NCI-H2107 treated with DMSO at 0.1 percent for 48 hours (cell line): ENCODE measurements around the gene TMA7.

Experiments
- DNase-seq: peaks from one replicate; lab custom pipeline; 2025; ENCODE audit not compliant: unreplicated experiment; lab: John Stamatoyannopoulos, UW

The TMA7 gene

GRCh38 chr3:48422681-48423080 is 17.4 kb upstream of the TMA7 start:
- DNase-seq: no peak

GRCh38 chr3:48423241-48423882 is 16.7 kb upstream of the TMA7 start:
- no peak for DNase-seq

GRCh38 chr3:48423883-48424695 is 16.0 kb upstream of the TMA7 start:
- no peak for DNase-seq

GRCh38 chr3:48425281-48425812 is 14.7 kb upstream of the TMA7 start:
- no peak for DNase-seq

- no peak for DNase-seq
Observed at GRCh38 chr3:48426401-48426909, 13.6 kb upstream of the TMA7 start.

DNA sequence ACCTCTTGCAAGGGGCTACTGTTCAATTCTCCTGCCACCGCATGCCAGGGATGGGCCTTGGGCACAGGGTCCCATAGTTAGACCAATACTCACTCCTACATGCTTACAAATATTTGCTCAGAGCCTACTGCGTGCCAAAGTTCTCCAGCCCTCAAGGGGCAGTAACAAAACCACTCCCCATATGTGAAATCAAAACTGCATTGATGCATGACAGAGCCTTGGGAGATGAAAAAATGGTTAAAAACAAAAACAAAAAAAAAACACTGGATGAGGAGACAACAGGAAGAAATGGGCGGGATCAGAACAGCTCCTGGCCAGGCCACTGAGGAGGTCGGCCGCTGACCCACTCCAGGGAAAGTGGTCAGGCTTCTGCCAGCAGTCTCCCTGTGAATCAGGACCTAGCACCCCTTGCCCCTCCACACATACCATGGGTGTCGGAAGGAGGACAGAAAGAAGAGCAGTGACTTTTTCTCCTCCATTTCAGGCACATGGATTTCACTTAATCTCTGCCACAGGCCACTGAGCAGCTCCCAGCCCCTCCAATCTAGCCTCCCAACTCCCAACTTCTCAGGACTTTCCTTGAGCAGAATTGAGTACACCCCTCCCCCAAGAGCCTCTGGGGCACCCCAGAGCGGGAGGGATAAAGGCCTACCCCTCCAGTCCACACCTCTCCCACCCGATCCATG is 13.0 kb upstream of the TMA7 start:
- no peak for DNase-seq

DNA sequence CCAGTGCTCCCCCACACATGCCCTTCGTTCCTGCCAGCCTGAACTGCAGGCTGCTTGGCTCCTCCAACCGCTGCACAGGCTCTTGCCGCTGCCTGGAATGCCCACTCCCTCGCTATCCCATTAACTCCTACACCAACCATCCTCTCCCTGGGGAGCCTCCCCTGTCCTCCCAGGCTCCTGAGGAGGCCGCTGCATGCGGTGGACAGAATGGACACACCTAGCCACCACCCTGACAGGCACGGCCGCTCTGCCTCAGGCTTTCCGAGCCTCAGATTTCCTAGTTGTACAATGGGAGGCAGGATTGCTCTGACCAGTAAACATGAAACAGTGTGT is 12.5 kb upstream of the TMA7 start:
- DNase-seq: no peak

DNA sequence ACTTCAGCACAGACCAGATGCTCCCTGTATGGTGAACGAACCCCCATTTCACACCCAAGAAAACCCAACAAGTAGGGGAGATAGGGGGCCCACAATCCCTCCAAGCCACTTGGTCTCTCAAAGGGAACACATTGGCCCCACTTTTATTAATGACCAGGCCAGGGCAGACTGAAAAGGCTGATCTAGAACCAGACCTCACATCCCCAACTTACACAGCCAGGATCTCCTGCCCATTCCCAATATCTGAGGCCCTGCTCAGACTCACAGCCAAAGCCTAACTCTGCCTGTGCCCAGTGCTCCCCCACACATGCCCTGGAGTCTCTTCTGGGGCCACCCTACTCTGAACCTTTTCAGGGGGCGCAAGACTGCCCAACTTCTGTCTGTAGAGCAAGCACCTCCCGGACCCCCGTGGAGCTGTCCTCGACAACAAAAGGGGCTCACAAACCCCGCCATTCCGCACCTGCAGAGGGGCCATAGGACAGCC is 11.9 kb upstream of the TMA7 start:
- DNase-seq: no peak

- no peak for DNase-seq
Observed at GRCh38 chr3:48428572-48429316, 11.3 kb upstream of the TMA7 start.

GRCh38 chr3:48429317-48429959 is 10.6 kb upstream of the TMA7 start:
- peak; percentile 11 for DNase-seq

DNA sequence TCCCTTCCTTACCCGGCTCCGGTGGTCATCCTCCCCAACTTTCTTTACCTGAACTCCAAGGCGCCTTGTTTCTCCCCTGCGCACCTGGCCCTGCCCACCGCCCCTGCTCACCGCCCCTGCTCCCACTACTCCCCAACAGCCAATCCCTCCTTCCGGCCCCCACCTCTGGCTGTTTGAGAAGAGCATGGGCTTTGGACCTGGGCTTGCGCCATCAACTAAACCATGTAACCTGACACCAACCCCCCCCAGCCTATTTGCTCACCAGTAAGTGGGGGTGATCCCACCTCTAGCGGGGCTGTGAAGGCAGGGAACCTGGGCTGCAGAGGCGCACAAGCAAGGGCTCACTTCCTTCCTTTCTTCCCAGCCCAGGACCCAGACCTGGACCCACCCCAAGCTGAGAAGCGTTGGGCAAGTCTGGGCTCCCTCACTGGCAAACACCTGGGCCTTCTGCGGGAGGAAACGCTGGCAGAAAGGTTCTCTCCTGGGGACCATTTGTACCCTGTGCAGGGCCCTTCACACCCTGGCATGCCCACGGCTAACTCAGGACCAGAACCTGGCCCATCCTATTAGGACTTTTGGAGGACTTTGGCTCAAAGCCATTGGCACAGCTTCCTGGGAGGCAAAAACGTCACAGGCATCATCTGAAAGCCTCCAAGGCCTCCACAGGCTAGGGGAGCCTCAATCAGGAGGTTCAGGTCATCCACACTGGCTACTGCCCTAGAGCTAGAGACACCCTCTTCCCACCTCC is 9.9 kb upstream of the TMA7 start, which contains the start of gene PLXNB1:
Gene PLXNB1, minus strand, starts transcription at position 127 of the 748 bp plus-strand sequence. CDS start 5,475 bp downstream, outside the sequence.
- DNase-seq: peak; percentile 64

GRCh38 chr3:48430708-48431101 is 9.4 kb upstream of the TMA7 start:
- no peak for DNase-seq

DNA sequence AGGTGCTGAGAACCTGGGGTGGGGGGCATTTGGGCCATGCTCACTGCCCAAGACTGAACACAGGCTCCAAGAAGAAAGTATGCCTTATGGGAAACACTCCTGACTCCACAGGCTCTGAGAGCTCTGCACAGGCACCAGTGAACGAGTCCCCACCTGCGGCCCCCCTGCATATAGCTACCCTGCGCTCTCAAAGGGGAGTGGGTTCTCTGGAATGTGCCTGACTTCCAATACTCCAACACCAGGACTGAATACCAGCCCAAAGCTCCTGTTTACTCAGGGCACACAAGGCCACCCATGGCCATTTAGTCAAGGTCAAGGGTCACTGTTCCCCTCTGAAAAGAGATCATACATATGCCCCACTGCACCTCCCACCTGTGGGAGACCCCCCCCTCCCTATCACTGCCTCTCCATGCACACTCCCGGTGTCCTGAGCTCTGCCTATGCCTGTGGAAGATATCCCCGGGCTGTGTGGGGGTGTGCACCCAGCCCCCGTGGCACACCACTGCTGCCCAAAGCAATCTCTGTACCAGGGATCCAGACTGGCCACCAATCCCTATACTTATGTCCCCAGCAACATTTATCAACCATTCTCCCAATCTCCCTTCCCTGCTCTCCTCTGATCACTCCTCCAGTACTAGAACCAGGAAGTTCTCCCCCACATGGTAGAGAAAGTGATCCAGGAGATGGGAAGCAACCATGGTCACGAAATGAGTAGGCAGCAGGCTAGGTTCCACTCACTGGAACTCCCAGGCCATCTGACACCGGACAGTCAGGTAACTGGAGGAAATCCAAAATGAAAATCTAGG is 8.6 kb upstream of the TMA7 start:
- no peak for DNase-seq

GRCh38 chr3:48432411-48433371 is 7.4 kb upstream of the TMA7 start:
- no peak for DNase-seq

DNA sequence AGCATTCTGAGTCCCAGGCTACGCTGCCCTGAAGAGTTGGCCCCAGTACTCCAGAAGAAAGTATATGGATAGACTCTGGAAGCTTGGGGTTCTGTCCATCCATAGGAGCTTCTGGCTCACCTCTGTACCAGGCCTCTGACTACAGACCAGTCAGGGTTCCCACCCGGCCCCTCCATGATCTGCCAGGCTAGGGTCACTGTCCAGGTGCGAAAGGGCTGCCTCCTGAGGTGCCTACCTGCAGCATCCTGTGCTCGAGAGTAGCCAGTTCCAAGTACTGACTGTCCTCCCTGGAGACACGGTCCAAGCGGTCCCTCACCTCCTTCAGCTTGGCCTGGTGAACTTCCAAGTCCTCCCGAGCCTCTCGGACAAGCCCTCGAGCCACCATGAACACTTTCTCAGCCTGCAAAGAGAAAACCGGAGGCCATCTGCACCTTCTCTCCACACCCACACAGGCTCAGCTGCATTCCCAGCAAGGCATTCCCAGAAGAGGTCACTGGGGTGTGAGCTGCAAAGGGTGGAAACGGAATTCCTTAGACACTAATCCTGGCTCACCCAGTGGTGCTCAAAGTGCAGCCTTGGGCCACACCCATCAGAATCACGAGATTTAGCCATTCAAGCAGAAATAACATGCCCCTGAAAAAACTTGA is 6.5 kb upstream of the TMA7 start:
- no peak for DNase-seq

- DNase-seq: no peak
Observed at GRCh38 chr3:48434591-48435222, 5.3 kb upstream of the TMA7 start.

DNA sequence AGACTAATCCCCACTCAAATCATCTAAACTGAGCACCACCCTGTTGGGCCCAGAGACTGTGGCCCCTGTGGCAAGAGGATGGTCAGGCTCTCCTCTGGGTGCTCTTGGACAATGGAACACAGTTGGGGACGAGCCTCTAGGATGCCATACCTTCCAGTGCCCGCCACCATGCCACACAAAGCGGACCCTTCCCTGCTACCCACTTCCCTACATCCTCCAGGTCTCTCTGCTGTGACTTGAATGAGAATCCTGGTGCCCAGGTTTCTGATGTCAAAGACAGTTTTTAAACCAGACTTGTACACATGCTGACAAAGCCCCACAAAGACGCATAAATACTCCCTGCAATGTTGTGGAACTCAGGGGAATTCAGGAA is 4.8 kb upstream of the TMA7 start:
- no peak for DNase-seq
